A549 (cell line): Measurements from ENCODE around the gene RNU6-7. TPM values are rescaled to one million over a fixed set of nuclear protein-coding genes. Genes with fewer than 3 reads are reported as not detected.

Source experiments
- ATAC-seq, 2 experiments: fragments of 200-7000 bp in 1 of 2; fragments of >200 bp in 1 of 2; cut with Nextera tagmentation in 1 of 2; cut with Tn5 transposase in 1 of 2; 3 replicates each; pipeline versions ENCODE4 v1.8.0 to v1.9.1; 2018 to 2020; ENCODE audit warnings: mild to moderate bottlenecking in 1 of 2, moderate library complexity in 1 of 2
- CTCF ChIA-PET: fragments of 300-600 bp; sonication (Branson Sonifier 250); formaldehyde crosslinking; extraction: SDS; loops from one replicate; lab custom pipeline; 2021; ENCODE audit warnings: antibody characterized with exemption, inconsistent platforms; lab: Yijun Ruan, JAX
- POLR2A ChIA-PET: fragments of 350-600 bp; formaldehyde crosslinking; extraction: SDS; loops from one replicate; lab custom pipeline; 2021; ENCODE audit warnings: antibody characterized with exemption, inconsistent platforms; lab: Yijun Ruan, JAX
- DNase-seq, 2 experiments: peaks; one replicate each; pipeline versions ENCODE4 v3.0.0 to v3.0.0-alpha.2; 2011 to 2016; ENCODE audit warnings: low read depth in 1 of 2, low spot score in 1 of 2
- FAIRE-seq: peaks from 2 replicates; lab custom pipeline; 2011; peaks lifted over from hg19 to GRCh38; lab: Jason Lieb, UNC
- H3K27ac ChIP-seq, 2 experiments: fragments of >200 bp; sonication (Bioruptor Twin); formaldehyde crosslinking; 3 replicates each; pipeline ENCODE4 v1.5.1; 2016 to 2017
- H3K4me1 ChIP-seq: fragments of >200 bp; sonication (Bioruptor Twin); formaldehyde crosslinking; 3 replicates; pipeline ENCODE4 v1.6.1; 2016
- H3K4me2 ChIP-seq: fragments of >200 bp; sonication (Bioruptor Twin); formaldehyde crosslinking; 3 replicates; pipeline ENCODE4 v1.6.1; 2016
- H3K4me3 ChIP-seq: fragments of >200 bp; sonication (Bioruptor Twin); formaldehyde crosslinking; 3 replicates; pipeline ENCODE4 v1.5.1; 2016
- H3K9me3 ChIP-seq: fragments of >200 bp; sonication (Bioruptor Twin); formaldehyde crosslinking; 3 replicates; pipeline ENCODE4 v1.6.1; 2016
- BHLHE40 ChIP-seq: IDR thresholded peaks from 2 replicates; pipeline ENCODE4 v1.6.1; 2012; ENCODE audit warnings: low read depth, low read length, inconsistent platforms
- CBX2 ChIP-seq: fragments of 200-600 bp; sonication (generic); IDR thresholded peaks from 2 replicates; pipeline ENCODE4 v1.6.1; 2016; ENCODE audit warnings: low read depth, mild to moderate bottlenecking, borderline replicate concordance
- CBX8 ChIP-seq: fragments of 200-600 bp; sonication (generic); IDR thresholded peaks from 2 replicates; pipeline ENCODE4 v1.6.1; 2016
- CHD2 ChIP-seq: fragments of 150-350 bp; IDR thresholded peaks from 2 replicates; pipeline ENCODE4 v1.6.1; 2014; ENCODE audit warnings: low read length; ENCODE audit not compliant: partially characterized antibody
- CHD4 ChIP-seq: fragments of 200-600 bp; sonication (generic); IDR thresholded peaks from 2 replicates; pipeline ENCODE4 v1.6.1; 2016; ENCODE audit warnings: antibody characterized with exemption, mild to moderate bottlenecking, borderline replicate concordance
- EHF ChIP-seq: fragments of 250-450 bp; sonication (Bioruptor Pico); IDR thresholded peaks from 2 replicates; pipeline ENCODE4 v1.5.0; 2020; ENCODE audit warnings: mild to moderate bottlenecking
- EP300 ChIP-seq, 2 experiments: fragments of >200 bp; sonication (Bioruptor Twin); formaldehyde crosslinking; IDR thresholded peaks; 2 replicates in 1 of 2; 3 replicates in 1 of 2; pipeline ENCODE4 v1.6.1; 2016 to 2017
- FOSL2 ChIP-seq, 2 experiments: fragments of 450-650 bp in 1 of 2; fragments of >200 bp in 1 of 2; sonication (Bioruptor Twin) in 1 of 2; formaldehyde crosslinking; IDR thresholded peaks; 2 replicates each; pipeline versions ENCODE4 v1.5.0 to v1.6.1; 2016 to 2020; ENCODE audit warnings: mild to moderate bottlenecking in 1 of 2, moderate library complexity in 1 of 2
- FOXS1 ChIP-seq: fragments of 250-450 bp; sonication (Bioruptor Pico); IDR thresholded peaks from 2 replicates; pipeline ENCODE4 v1.5.0; 2020; ENCODE audit warnings: mild to moderate bottlenecking, moderate library complexity
- GATA3 ChIP-seq: IDR thresholded peaks from 2 replicates; pipeline ENCODE4 v1.6.1; 2012; ENCODE audit warnings: borderline replicate concordance
- HDAC2 ChIP-seq: fragments of 200-600 bp; sonication (generic); IDR thresholded peaks from 2 replicates; pipeline ENCODE4 v1.6.1; 2016
- HOXB13 ChIP-seq: fragments of 250-450 bp; sonication (Bioruptor Pico); IDR thresholded peaks from 2 replicates; pipeline ENCODE4 v1.5.0; 2020; ENCODE audit warnings: low read depth, mild to moderate bottlenecking, moderate library complexity
- HOXB5 ChIP-seq: fragments of 250-450 bp; sonication (Bioruptor Pico); IDR thresholded peaks from 2 replicates; pipeline ENCODE4 v1.5.0; 2020; ENCODE audit warnings: mild to moderate bottlenecking, moderate library complexity
- JUN ChIP-seq, 2 experiments: fragments of >200 bp; sonication (Bioruptor Twin); formaldehyde crosslinking; IDR thresholded peaks; 2 replicates in 1 of 2; 3 replicates in 1 of 2; pipeline ENCODE4 v1.6.1; 2016 to 2017
- KDM1A ChIP-seq: fragments of 200-600 bp; sonication (generic); IDR thresholded peaks from 2 replicates; pipeline ENCODE4 v1.6.1; 2016; ENCODE audit warnings: low read depth, mild to moderate bottlenecking
- MYC ChIP-seq: IDR thresholded peaks from 2 replicates; pipeline ENCODE4 v1.6.1; 2012; ENCODE audit warnings: mild to moderate bottlenecking, inconsistent platforms, low read length, improper control_type of control experiment, borderline replicate concordance
- POLR2AphosphoS2 ChIP-seq: conservative IDR thresholded peaks from 2 replicates; pipeline ENCODE4 v1.6.1; 2012; ENCODE audit warnings: low read length, improper control_type of control experiment, inconsistent platforms
- RAD21 ChIP-seq, 2 experiments: fragments of >200 bp in 1 of 2; sonication (Bioruptor Twin) in 1 of 2; formaldehyde crosslinking in 1 of 2; IDR thresholded peaks in 1 of 2; conservative IDR thresholded peaks in 1 of 2; 2 replicates in 1 of 2; 3 replicates in 1 of 2; pipeline ENCODE4 v1.6.1; 2012 to 2018; ENCODE audit warnings: inconsistent platforms in 1 of 2
- RARB ChIP-seq: fragments of 250-450 bp; sonication (Bioruptor Pico); IDR thresholded peaks from 2 replicates; pipeline ENCODE4 v1.8.0; 2021; ENCODE audit warnings: mild to moderate bottlenecking, moderate library complexity
- RNF2 ChIP-seq: fragments of 200-600 bp; sonication (generic); IDR thresholded peaks from 2 replicates; pipeline ENCODE4 v1.6.1; 2016; ENCODE audit warnings: low read depth, mild to moderate bottlenecking, antibody characterized with exemption, moderate library complexity, borderline replicate concordance
- ZC3H11A ChIP-seq: fragments of 450-650 bp; IDR thresholded peaks from 2 replicates; pipeline ENCODE4 v1.6.1; 2014; ENCODE audit warnings: antibody characterized with exemption, mild to moderate bottlenecking
- ZFP36 ChIP-seq: fragments of 450-650 bp; IDR thresholded peaks from 2 replicates; pipeline ENCODE4 v1.6.1; 2014; ENCODE audit warnings: borderline replicate concordance; ENCODE audit not compliant: partially characterized antibody
- WGBS: methylation state at CpG from one replicate; pipeline ENCODE4 v1.1.6; 2017; ENCODE audit errors: missing lambda C conversion rate; 5-methylcytosine and 5-hydroxymethylcytosine counted together
- polyA plus RNA-seq, 4 experiments: library from polyadenylated mRNA; depleted of rRNA in 3 of 4; stranded (reverse); fragments of >200 nt; fragmentation: RNase III in 1 of 4; extraction: RNeasy Plus Mini Kit Qiagen cat#74134 plus additional on column Dnase treatment in 1 of 4; gene quantifications; 2 replicates in 3 of 4; 3 replicates in 1 of 4; pipeline ENCODE4 v1.2.3, GENCODE V29; 2011 to 2017
- TF ChIP-seq, protein P1 (sequence below): fragments of 200-600 bp; sonication (generic); IDR thresholded peaks from 2 replicates; pipeline ENCODE4 v1.6.1; 2016; ENCODE audit warnings: antibody characterized with exemption, mild to moderate bottlenecking, moderate library complexity
- TF ChIP-seq, protein P2 (sequence below): fragments of 250-450 bp; sonication (Bioruptor Pico); IDR thresholded peaks from 2 replicates; pipeline ENCODE4 v1.5.0; 2021; ENCODE audit warnings: mild to moderate bottlenecking, moderate library complexity, borderline replicate concordance
- TF ChIP-seq, protein P3 (sequence below): fragments of 450-650 bp; IDR thresholded peaks from 2 replicates; pipeline ENCODE4 v1.6.1; 2014; ENCODE audit warnings: antibody characterized with exemption
- TF ChIP-seq, protein P4 (sequence below): IDR thresholded peaks from 2 replicates; pipeline ENCODE4 v1.6.1; 2012
- TF ChIP-seq, protein P5 (sequence below): fragments of 250-450 bp; sonication (Bioruptor Pico); IDR thresholded peaks from 2 replicates; pipeline ENCODE4 v1.5.0; 2020; ENCODE audit warnings: low read depth, mild to moderate bottlenecking, moderate library complexity
- TF ChIP-seq, protein P6 (sequence below): fragments of 150-350 bp; IDR thresholded peaks from 2 replicates; pipeline ENCODE4 v1.6.1; 2014; ENCODE audit warnings: low read depth, mild to moderate bottlenecking, low read length

The RNU6-7 gene
- polyA plus RNA-seq, 2 of the 4 experiments (the other 2 are of a cell fraction): not detected

DNA sequence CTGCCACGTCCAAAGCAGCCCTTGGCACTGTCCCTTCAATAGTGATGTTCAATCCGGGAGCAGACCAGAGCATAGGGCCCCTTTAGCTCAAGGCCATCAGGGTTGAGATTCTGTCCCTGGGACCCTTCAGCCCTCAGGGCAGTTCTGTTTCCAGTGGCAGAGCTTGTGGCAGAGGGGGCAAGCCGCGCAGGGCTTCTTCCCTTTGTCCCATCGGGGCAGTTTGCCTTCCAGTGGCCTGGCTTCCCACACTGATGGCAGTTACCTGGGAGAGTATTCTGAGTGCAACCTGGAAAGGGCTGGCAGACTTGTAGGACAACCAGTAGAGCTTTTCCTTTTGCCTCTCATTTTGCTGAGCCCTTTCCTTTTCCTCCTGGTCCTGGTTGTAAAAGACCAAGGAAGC, 44.9 kb downstream of the RNU6-7 start:
- WGBS: 83% methylated on average over 5 of the region's 5 CpGs

DNA sequence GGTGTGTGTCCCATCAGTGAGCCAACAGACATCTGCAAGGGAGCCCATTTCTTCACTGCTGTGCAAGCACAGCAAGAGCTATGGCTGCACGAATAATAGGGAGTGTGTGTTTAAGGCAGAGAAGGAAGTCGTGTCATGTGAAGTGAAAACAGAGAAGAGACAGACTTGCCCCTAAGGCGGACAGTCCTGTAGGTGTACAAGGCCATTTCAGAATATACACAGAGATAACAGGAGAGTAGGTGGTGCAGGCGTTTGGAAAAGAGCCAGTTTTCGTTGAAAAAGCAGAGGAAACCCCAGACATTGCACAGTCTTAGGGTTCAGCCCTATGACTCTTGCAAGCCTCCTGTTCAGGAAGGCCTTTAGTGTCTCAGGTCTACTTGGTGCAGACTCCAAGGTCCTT, 47.5 kb downstream of the RNU6-7 start:
- peaks cover 4% of the 10 kb centered on the region; the same call in 1 of the 3 replicates for H3K4me1 ChIP-seq
- POLR2A ChIA-PET: no interaction called here
- ATAC-seq (no peak), FAIRE-seq (no peak), DNase-seq (no peak)
- H3K4me2 ChIP-seq: no peak overlapping the region
- CTCF ChIA-PET: interaction anchor here (1.3 to 7.2 kb wide), 3 partner anchors 178 to 323 kb away, joined by 3 to 67 read pairs (median 61); no protein-coding TSS in a partner anchor
- H3K9me3 ChIP-seq: no peaks in the 10 kb centered on the region
- H3K4me3 ChIP-seq: no peak overlapping the region
- 72% methylated on average over 5 of the region's 5 CpGs for WGBS
- no peak overlapping the region for H3K27ac ChIP-seq
- TF ChIP-seq POLR2AphosphoS2 (no peak), EHF (CRISPR knock-in tag) (no peak), ZFP36 (no peak), FOXS1 (no peak), RNF2 (no peak), GATA3 (no peak), KDM1A (no peak), CHD2 (no peak), ZC3H11A (no peak), CBX2 (no peak), BHLHE40 (no peak), JUN (IDR thresholded peaks at IDR 0.05) (no peak), FOSL2 (IDR thresholded peaks at IDR 0.05) (no peak), FOSL2 (CRISPR knock-in tag; IDR thresholded peaks at IDR 0.05) (no peak), MYC (no peak), HOXB5 (CRISPR knock-in tag) (no peak), RARB (CRISPR knock-in tag) (no peak), CBX8 (no peak)
- TF ChIP-seq, protein P1, sequence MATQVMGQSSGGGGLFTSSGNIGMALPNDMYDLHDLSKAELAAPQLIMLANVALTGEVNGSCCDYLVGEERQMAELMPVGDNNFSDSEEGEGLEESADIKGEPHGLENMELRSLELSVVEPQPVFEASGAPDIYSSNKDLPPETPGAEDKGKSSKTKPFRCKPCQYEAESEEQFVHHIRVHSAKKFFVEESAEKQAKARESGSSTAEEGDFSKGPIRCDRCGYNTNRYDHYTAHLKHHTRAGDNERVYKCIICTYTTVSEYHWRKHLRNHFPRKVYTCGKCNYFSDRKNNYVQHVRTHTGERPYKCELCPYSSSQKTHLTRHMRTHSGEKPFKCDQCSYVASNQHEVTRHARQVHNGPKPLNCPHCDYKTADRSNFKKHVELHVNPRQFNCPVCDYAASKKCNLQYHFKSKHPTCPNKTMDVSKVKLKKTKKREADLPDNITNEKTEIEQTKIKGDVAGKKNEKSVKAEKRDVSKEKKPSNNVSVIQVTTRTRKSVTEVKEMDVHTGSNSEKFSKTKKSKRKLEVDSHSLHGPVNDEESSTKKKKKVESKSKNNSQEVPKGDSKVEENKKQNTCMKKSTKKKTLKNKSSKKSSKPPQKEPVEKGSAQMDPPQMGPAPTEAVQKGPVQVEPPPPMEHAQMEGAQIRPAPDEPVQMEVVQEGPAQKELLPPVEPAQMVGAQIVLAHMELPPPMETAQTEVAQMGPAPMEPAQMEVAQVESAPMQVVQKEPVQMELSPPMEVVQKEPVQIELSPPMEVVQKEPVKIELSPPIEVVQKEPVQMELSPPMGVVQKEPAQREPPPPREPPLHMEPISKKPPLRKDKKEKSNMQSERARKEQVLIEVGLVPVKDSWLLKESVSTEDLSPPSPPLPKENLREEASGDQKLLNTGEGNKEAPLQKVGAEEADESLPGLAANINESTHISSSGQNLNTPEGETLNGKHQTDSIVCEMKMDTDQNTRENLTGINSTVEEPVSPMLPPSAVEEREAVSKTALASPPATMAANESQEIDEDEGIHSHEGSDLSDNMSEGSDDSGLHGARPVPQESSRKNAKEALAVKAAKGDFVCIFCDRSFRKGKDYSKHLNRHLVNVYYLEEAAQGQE: no peak
- TF ChIP-seq, protein P2, sequence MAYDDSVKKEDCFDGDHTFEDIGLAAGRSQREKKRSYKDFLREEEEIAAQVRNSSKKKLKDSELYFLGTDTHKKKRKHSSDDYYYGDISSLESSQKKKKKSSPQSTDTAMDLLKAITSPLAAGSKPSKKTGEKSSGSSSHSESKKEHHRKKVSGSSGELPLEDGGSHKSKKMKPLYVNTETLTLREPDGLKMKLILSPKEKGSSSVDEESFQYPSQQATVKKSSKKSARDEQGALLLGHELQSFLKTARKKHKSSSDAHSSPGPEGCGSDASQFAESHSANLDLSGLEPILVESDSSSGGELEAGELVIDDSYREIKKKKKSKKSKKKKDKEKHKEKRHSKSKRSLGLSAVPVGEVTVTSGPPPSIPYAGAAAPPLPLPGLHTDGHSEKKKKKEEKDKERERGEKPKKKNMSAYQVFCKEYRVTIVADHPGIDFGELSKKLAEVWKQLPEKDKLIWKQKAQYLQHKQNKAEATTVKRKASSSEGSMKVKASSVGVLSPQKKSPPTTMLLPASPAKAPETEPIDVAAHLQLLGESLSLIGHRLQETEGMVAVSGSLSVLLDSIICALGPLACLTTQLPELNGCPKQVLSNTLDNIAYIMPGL (CRISPR knock-in tag): no peak
- TF ChIP-seq, protein P3, sequence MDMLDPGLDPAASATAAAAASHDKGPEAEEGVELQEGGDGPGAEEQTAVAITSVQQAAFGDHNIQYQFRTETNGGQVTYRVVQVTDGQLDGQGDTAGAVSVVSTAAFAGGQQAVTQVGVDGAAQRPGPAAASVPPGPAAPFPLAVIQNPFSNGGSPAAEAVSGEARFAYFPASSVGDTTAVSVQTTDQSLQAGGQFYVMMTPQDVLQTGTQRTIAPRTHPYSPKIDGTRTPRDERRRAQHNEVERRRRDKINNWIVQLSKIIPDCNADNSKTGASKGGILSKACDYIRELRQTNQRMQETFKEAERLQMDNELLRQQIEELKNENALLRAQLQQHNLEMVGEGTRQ: no peak

More for the DNA sequence above, 44.9 kb downstream of the RNU6-7 start:
- Histone ChIP-seq H3K4me2 (no peak overlapping the region), H3K4me3 (no peak overlapping the region), H3K4me1 (peaks cover under 1% of the 10 kb centered on the region; the same call in 1 of the 3 replicates), H3K9me3 (no peaks in the 10 kb centered on the region), H3K27ac (no peak overlapping the region)
- ChIA-PET CTCF (interaction anchor here (1.1 to 7.9 kb wide), 3 partner anchors 8 to 335 kb away, joined by 3 to 41 read pairs (median 5); no protein-coding TSS in a partner anchor), POLR2A (no interaction called here)
- FAIRE-seq: no peak
- ATAC-seq: no peak
- TF ChIP-seq, protein P4, sequence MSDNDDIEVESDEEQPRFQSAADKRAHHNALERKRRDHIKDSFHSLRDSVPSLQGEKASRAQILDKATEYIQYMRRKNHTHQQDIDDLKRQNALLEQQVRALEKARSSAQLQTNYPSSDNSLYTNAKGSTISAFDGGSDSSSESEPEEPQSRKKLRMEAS: no peak
- TF ChIP-seq EHF (CRISPR knock-in tag): no peak
- no peak for TF ChIP-seq HDAC2
- TF ChIP-seq ZC3H11A: no peak
- no peak for TF ChIP-seq CHD4
- TF ChIP-seq RAD21 (conservative IDR thresholded peaks at IDR 0.05 in 1 of 2, IDR thresholded peaks at IDR 0.05 in 1 of 2): no peak
- no peak for TF ChIP-seq CBX2
- TF ChIP-seq, protein P5, sequence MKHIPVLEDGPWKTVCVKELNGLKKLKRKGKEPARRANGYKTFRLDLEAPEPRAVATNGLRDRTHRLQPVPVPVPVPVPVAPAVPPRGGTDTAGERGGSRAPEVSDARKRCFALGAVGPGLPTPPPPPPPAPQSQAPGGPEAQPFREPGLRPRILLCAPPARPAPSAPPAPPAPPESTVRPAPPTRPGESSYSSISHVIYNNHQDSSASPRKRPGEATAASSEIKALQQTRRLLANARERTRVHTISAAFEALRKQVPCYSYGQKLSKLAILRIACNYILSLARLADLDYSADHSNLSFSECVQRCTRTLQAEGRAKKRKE (CRISPR knock-in tag): no peak
- TF ChIP-seq EP300 (IDR thresholded peaks at IDR 0.05): no peak
- TF ChIP-seq CBX8: no peak
- TF ChIP-seq JUN (IDR thresholded peaks at IDR 0.05): no peak
- TF ChIP-seq MYC: no peak
- no peak for TF ChIP-seq FOSL2 (IDR thresholded peaks at IDR 0.05)
- no peak for TF ChIP-seq FOSL2 (CRISPR knock-in tag; IDR thresholded peaks at IDR 0.05)
- TF ChIP-seq HOXB13 (CRISPR knock-in tag): no peak
- TF ChIP-seq, protein P6, sequence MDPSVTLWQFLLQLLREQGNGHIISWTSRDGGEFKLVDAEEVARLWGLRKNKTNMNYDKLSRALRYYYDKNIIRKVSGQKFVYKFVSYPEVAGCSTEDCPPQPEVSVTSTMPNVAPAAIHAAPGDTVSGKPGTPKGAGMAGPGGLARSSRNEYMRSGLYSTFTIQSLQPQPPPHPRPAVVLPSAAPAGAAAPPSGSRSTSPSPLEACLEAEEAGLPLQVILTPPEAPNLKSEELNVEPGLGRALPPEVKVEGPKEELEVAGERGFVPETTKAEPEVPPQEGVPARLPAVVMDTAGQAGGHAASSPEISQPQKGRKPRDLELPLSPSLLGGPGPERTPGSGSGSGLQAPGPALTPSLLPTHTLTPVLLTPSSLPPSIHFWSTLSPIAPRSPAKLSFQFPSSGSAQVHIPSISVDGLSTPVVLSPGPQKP: no peak
- no peak for DNase-seq
